ENCODE data around the gene DMD.

Gene DMD

GRCh38 chrX:31232506-31232905, 1978.8 kb downstream of the DMD start:
- no peak for TF ChIP-seq CTCF (IDR thresholded peaks at IDR 0.05; ENCODE audit: borderline replicate concordance, insufficient read depth, low read depth, low read length)
- no peak overlapping the region for H3K4me3 ChIP-seq (ENCODE audit: low read depth, low read length)

- no peak overlapping the region for H3K4me3 ChIP-seq (ENCODE audit: low read depth, low read length)
- no peak for TF ChIP-seq CTCF (IDR thresholded peaks at IDR 0.05; ENCODE audit: borderline replicate concordance, insufficient read depth, low read depth, low read length)
These were observed 1982.4 kb downstream of the DMD start for GRCh38 chrX:31228909-31229308.

- no peak overlapping the region for H3K4me3 ChIP-seq (ENCODE audit: low read depth, low read length)
- no peak for TF ChIP-seq CTCF (IDR thresholded peaks at IDR 0.05; ENCODE audit: borderline replicate concordance, insufficient read depth, low read depth, low read length)
These were observed 1982.9 kb downstream of the DMD start for GRCh38 chrX:31228415-31228832.

GRCh38 chrX:31227250-31227649, 1984.1 kb downstream of the DMD start:
- no peak for TF ChIP-seq CTCF (IDR thresholded peaks at IDR 0.05; ENCODE audit: borderline replicate concordance, insufficient read depth, low read depth, low read length)
- H3K4me3 ChIP-seq (ENCODE audit: low read depth, low read length), result no peak overlapping the region

- no peak overlapping the region for H3K4me3 ChIP-seq (ENCODE audit: low read depth, low read length)
- no peak for TF ChIP-seq CTCF (IDR thresholded peaks at IDR 0.05; ENCODE audit: borderline replicate concordance, insufficient read depth, low read depth, low read length)
These were observed 1985.5 kb downstream of the DMD start for GRCh38 chrX:31225819-31226218.

GRCh38 chrX:31224381-31225012, 1986.9 kb downstream of the DMD start:
- no peak for TF ChIP-seq CTCF (IDR thresholded peaks at IDR 0.05; ENCODE audit: borderline replicate concordance, insufficient read depth, low read depth, low read length)

GRCh38 chrX:31223817-31224216, 1987.5 kb downstream of the DMD start:
- no peak for TF ChIP-seq CTCF (IDR thresholded peaks at IDR 0.05; ENCODE audit: borderline replicate concordance, insufficient read depth, low read depth, low read length)
- H3K4me3 ChIP-seq (ENCODE audit: low read depth, low read length), result no peak overlapping the region

More at GRCh38 chrX:31224381-31225012, 1986.9 kb downstream of the DMD start:
- no peak overlapping the region for H3K4me3 ChIP-seq (ENCODE audit: low read depth, low read length)
